HT1080 (cell line): ENCODE results near the gene NDUFAF2. TPM values are rescaled to one million over a fixed set of nuclear protein-coding genes. Genes with fewer than 3 reads are reported as not detected.
"Not testable (repeated sequence)": the region's sequence is repeated elsewhere in the genome, so short reads cannot be mapped to it uniquely, and the experiment has no call there.

ENCODE experiments used
- DNase-seq: peaks from one replicate; pipeline ENCODE4 v3.0.0-alpha.2; 2015; ENCODE audit warnings: low read depth
- total RNA-seq: library from RNA; depleted of rRNA; stranded (reverse); fragments of >200 nt; shearing (Covaris generic); gene quantifications from 2 replicates; pipeline ENCODE4 v1.2.3, GENCODE V29; 2014

The NDUFAF2 gene
- total RNA-seq, 1 experiment from 2014 or later, result 45.8 TPM

DNA sequence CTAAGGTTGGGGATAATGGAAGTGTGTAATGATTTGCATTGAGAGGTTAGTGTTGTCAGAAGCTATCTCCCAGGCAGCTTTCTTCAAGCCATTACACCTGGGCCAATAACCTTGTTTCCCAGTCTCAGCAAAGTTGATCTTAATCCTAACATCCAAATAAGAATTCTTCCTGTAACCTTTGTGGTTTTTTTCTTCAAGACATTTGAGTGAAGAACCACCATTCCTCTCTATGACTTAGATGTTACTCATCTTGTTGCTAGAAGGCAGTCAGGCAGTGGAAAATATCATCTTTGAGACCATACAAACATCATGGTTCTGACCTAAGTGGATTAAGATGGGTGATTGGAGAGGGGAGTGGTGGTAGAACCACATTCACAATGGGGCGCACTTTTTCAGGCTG lies 103.5 kb downstream of the NDUFAF2 start:
- DNase-seq, result peak; percentile 92

DNA sequence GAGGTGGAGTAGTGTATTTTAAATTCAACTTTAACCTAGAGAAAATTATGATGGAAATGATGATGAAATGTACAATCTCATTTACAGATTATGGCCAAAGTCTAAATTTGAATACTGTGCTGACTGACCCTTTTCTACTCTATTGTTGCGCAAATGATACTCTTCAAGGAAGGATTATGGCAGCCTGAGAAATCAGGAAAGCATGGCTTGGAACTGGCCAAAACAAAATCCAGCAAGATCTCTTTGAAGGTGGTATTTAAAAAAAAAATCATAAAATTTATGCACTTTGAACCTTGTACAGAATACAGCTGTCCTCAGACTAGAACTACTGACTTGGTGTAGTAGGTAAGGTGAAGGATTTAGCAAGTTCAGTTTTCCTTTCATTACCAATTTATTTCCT lies 105.3 kb downstream of the NDUFAF2 start:
- DNase-seq, result no peak

DNA sequence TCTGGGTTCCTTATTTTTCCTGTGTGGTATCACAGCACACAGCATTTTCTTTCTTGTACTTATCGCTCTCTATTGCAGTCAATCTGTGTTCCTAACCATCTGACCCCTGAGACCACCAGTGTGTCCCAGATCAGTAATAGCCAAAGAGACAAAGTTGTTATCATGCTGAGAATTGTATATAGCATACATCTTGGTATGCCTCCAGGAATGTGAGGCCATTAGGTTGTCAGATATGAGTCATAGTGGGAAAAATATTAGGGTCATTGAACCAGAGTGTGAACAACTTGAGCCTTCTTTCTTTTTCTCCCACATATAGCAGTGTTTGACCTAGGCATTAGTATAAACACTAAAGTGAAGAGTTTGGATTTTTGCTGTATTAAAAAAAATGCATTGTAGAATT lies 106.3 kb downstream of the NDUFAF2 start:
- peak; percentile 74 for DNase-seq

DNA sequence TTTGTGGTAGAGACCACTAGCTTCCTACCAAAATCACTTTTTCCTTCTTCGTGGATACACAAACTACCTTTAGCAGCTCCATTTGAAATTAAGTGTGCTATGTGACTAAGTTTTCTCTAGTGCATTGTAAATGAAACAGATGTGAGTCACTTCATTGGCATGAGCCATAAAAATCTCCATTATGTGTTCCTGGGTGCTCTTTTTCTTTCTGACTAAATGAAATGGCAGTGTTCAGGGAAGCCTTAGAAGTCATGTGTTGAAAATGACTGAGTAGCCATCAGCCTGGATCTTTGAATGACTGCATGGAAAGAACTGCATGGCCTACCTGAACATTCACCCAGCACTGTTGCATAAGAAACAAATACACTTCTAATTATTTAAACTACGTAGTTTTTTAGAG lies 107.9 kb downstream of the NDUFAF2 start:
- peak; percentile 90 for DNase-seq

- DNase-seq, result no peak
Observed at GRCh38 chr5:61053937-61054336, 108.9 kb downstream of the NDUFAF2 start.

DNA sequence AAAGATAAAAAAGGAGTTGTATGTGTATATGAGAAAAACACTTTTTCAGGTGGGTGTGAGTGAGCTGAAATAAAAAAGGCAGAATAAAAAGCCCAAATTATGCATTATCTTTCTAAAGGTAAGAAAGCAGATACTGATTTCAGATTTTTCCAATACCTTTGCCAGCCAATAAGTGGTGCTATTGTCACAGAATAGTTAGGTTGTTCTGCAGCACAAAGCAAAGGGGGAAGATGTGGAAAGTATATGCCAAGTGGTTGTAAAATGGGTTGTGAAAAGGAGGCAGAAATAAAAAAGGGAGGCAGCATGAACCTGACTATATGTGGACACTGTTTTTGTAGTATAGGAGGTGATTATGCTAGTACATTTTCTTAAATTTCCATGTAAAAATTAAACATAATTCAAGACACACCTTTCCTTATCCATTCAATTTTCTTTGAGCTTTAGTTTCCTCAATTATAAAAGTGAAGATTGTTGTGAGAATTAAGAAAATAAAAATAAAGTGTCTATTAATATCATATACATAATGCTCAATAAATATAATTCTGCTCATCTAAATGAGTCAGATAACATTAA lies 110.5 kb downstream of the NDUFAF2 start:
- peak; percentile 50 for DNase-seq

DNA sequence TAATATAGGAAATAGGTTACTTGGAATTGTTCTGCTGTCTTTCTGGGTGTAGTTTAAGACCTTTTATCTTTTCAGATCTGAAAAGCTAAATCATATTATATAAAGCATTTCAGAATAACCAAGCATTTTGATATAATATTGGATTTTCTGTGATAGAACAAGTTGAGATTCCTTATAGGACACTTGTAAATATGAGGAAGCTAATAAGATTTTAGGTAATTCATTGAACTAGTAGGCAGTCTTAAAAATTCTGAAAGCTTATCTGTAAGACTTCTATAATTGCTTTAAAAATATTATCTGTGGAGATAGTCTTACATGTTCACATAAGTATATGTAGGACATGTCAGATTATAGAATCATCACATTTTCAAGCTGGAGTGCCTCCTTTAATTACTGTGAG lies 114.5 kb downstream of the NDUFAF2 start:
- no peak for DNase-seq

DNA sequence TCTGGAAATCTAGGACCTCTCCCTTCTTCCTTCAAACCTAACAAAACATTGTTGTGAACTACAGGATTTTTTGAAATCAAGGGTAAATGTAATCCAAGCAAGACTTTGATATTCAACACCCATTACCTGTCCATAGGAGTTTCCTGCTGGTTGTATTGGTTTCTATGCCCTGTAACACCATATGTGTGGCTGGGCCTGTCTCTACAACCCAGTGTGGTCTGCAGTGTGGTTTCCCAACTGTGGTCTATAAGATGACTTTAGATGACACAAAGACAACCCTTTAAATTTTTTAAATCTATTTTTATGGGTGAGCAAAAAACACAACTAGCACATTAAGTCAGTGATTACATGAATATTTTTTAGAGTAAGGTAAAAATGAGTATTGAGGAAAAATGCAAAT lies 124.1 kb downstream of the NDUFAF2 start:
- DNase-seq, result no peak

DNA sequence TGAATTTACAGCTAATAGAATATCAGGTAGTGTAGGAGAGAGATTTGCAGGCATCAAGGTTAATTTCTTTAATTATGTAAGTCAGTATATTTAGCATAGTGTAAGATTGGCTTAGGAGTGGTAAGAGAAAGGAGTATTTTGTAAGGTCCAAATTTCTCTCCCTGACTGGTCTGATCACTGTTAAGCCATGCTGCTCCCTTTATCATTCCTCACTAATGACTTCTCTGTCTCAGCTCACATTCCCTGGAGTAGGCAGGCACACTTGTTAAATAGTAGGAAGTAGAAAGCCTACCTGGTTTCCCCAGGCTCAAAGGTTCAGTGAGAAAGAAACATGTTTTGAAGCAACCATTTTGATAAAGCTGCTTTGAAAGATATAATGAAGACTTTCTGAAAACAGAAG lies 126.5 kb downstream of the NDUFAF2 start:
- DNase-seq, result no peak

- DNase-seq, result no peak
Observed at GRCh38 chr5:61076626-61077025, 131.6 kb downstream of the NDUFAF2 start.

GRCh38 chr5:61081741-61082140 lies 136.7 kb downstream of the NDUFAF2 start:
- no peak for DNase-seq

- peak; percentile 41 for DNase-seq
Observed at GRCh38 chr5:61082516-61083280, 137.7 kb downstream of the NDUFAF2 start.

DNA sequence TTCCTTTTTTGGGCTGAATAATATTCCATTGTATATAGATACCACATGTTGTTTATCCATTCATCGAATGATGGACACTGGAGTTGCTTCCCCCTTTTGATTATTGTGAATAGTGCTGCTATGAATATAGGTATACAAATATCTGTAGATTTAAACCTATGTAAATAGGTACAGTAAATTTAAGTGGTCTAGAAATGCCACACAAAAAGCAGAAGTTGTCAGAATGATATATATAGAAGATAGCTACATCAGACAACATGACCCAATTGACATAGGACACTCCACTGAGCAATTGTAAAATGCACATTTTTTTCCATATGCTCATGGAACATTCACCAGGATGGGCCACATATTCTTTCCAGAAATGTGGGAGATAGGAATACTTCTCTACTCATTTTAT lies 139.7 kb downstream of the NDUFAF2 start:
- no peak for DNase-seq

- DNase-seq, result no peak
Observed at GRCh38 chr5:61085885-61086284, 140.9 kb downstream of the NDUFAF2 start.

GRCh38 chr5:61087921-61088320 lies 142.9 kb downstream of the NDUFAF2 start:
- DNase-seq, result no peak

GRCh38 chr5:61089351-61089750 lies 144.3 kb downstream of the NDUFAF2 start:
- DNase-seq, result no peak

GRCh38 chr5:61093046-61093771 lies 148.2 kb downstream of the NDUFAF2 start:
- DNase-seq, result not testable (repeated sequence)

GRCh38 chr5:61097465-61097864 lies 152.5 kb downstream of the NDUFAF2 start:
- DNase-seq, result no peak

DNA sequence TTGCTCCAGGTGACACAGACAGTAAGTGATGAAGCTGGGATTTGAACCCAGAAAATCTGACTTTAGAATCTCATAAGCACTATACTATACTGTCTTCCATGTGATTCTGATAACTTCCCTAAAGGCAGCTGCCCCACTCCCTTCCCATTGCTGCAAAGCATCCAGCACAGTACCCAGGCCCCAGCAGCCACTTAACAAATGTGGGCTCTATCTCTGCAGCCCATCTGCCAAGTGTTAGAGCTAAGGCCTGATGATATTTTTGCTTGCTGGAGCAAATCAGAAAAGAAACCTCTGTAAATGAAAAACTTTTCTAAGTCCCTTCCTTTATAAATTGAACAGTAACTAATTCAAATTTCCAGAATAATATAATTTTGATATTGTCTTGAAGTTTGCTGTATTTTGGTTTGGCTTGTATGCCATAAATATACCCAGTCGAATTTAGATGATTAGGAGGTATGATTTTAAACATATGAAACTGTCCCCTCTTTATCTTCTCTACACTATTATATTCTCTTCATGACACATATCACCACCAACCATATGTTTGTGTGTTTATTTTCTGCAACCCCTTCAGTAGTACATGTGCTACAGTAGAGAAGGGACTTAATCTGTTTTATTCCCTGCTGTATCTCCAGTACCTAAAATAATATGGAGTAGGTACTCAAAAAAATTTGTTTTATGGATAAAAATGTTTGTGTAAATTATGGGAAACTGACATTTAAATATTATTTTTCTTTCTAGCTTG lies 153.4 kb downstream of the NDUFAF2 start:
- DNase-seq, result no peak

- no peak for DNase-seq
Observed at GRCh38 chr5:61100437-61100836, 155.4 kb downstream of the NDUFAF2 start.

- no peak for DNase-seq
Observed at GRCh38 chr5:61114441-61114840, 169.4 kb downstream of the NDUFAF2 start.

DNA sequence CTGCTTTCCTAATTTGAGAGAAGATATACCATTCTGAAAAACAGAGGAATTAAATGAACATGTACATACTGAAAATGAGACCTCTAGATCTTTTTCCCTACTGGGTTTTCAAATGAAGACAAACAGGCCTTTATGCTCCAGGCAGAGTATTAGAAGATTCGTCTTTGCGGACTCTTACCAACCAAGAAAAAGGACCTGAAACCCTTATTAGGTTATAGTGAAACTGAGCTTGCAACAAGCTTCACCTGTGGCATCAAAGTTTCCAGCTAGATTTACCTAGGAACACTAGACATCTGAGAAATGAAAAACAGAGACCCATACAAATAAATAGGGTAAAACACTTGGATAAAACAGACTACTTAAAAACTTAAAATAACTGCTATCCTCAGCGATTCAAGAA lies 171.0 kb downstream of the NDUFAF2 start:
- no peak for DNase-seq
